ENCODE data around the gene NLRC3. TPM values are rescaled to one million over a fixed set of nuclear protein-coding genes. Genes with fewer than 3 reads are reported as not detected.

Gene NLRC3
- total and polyA plus RNA-seq, 10 donors = 8.6 to 34.0 (median 25.3) TPM

DNA sequence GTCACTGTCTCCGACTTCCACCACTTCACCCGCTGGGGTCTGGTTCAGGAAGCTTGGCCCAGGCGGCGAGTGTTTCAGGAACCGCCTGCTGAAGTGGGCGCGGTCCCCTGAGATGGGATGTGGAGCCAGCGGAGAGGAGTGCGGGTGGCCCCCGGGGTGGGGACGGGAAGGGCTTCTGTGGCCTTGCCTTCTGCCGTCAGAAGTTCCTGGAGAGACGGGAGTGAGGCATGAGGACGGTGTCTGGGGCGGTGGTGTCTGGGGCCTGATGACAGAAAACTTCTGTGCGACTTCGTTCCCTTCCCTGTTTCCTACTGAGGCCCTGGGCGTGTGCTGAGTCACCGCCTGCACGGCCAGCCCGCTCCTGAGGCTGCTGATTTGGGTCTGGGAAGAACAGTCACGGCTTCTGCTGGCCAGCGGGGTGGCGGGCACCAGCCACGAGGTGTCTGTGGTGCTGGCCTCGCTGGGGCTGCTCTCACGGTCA is 12.3 kb upstream of the NLRC3 start:
- intact Hi-C loops (cut with DNase I; ENCODE audit: low total_unique reads) = no loop called here
- TF ChIP-seq, protein P1, sequence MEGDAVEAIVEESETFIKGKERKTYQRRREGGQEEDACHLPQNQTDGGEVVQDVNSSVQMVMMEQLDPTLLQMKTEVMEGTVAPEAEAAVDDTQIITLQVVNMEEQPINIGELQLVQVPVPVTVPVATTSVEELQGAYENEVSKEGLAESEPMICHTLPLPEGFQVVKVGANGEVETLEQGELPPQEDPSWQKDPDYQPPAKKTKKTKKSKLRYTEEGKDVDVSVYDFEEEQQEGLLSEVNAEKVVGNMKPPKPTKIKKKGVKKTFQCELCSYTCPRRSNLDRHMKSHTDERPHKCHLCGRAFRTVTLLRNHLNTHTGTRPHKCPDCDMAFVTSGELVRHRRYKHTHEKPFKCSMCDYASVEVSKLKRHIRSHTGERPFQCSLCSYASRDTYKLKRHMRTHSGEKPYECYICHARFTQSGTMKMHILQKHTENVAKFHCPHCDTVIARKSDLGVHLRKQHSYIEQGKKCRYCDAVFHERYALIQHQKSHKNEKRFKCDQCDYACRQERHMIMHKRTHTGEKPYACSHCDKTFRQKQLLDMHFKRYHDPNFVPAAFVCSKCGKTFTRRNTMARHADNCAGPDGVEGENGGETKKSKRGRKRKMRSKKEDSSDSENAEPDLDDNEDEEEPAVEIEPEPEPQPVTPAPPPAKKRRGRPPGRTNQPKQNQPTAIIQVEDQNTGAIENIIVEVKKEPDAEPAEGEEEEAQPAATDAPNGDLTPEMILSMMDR (IDR thresholded peaks at IDR 0.05 in 8 of 11, conservative IDR thresholded peaks at IDR 0.05 in 3 of 11) = no peak
- TF ChIP-seq POLR2AphosphoS5 (IDR thresholded peaks at IDR 0.05) (no peak), POLR2A (IDR thresholded peaks at IDR 0.05) (no peak)

DNA sequence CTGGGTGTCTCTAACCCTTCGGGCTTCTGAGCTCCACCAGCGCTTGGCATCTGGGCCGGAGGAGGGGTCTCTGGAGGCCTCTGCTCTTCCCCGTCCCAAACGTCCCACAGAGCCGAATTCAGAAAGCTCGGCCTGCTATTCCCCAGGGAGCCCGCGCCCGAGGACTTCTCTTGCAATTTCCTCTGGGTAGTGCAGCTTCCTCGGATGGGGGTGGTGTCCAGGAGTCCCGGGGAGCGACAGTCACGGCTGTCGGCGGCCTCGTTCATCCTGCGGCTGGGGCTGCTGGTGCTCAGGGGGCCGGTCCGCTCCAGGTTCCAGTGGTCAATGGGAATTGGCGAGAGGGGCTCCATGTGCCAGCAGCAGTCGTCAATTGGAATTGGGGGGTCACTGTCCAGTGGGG is 11.8 kb upstream of the NLRC3 start:
- Histone ChIP-seq H3K4me1 (peaks cover 0 to 49% (median 16%) of the 10 kb centered on the region in 6 donors), H3K9me3 (no peaks in the 10 kb centered on the region), H3K27ac (no peak overlapping the region), H3K27me3 (replicated peaks in 1 of 7) (no peaks in the 10 kb centered on the region), H3K36me3 (peaks cover 0 to 76% (median 13%) of the 10 kb centered on the region in 6 donors), H3K4me3 (no peak overlapping the region)
- no peak for DNase-seq
- TF ChIP-seq, protein P1 (IDR thresholded peaks at IDR 0.05 in 8 of 11, conservative IDR thresholded peaks at IDR 0.05 in 3 of 11) = no peak
- TF ChIP-seq POLR2AphosphoS5 (IDR thresholded peaks at IDR 0.05) (no peak), POLR2A (IDR thresholded peaks at IDR 0.05) (no peak)
- intact Hi-C loops (cut with DNase I; ENCODE audit: low total_unique reads) = no loop called here
- 64 to 90% (median 83%) methylated on average over 2 to 22 of the region's 22 CpGs for WGBS, 5 donors

More for the DNA sequence above, 12.3 kb upstream of the NLRC3 start:
- Histone ChIP-seq H3K9me3 (no peaks in the 10 kb centered on the region), H3K27me3 (replicated peaks in 1 of 7) (no peaks in the 10 kb centered on the region), H3K4me1 (peaks cover 0 to 49% (median 16%) of the 10 kb centered on the region in 6 donors), H3K27ac (no peak overlapping the region), H3K36me3 (peaks cover 0 to 76% (median 10%) of the 10 kb centered on the region in 6 donors), H3K4me3 (no peak overlapping the region)
- WGBS, 5 donors = 42 to 70% (median 50%) methylated on average over 17 to 27 of the region's 27 CpGs
- DNase-seq = no peak

DNA sequence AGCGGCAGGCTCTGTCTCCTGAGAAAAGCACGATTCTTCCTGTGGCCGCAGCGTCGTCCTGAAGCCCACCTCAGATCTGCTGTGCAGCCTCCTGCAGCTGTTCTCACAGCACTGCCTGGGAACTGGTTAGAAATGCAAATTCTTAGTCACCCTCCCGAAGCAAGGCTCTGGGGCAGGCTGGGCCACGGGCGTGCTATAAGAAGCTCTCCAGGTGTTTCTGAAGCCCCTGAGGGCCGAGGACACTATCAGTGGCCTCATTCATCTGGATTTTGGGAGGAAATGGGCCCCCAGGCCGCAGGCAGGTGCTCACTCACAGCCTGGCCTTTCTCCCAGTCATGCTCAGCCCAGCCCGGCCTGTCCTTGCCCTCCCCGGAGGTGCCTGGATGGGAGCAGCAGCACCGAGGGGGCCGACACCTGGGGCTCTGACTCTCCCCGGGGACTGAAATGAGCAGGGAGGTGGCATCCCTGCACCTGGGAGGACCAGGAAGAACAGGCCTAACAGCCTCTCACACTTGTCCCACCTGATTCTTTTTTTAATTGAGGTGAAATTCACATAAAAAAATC is 10.4 kb upstream of the NLRC3 start:
- H3K36me3 ChIP-seq = peaks cover 0 to 77% (median 22%) of the 10 kb centered on the region in 6 donors
- peak overlapping the region in 4 of 8 donors; percentile 51 to 69 (median 60) for H3K27ac ChIP-seq
- H3K4me3 ChIP-seq = no peak overlapping the region
- H3K4me1 ChIP-seq = peaks cover 0 to 49% (median 16%) of the 10 kb centered on the region in 6 donors
- no peak for DNase-seq
- no peaks in the 10 kb centered on the region for H3K9me3 ChIP-seq
- H3K27me3 ChIP-seq (replicated peaks in 1 of 7) = no peaks in the 10 kb centered on the region
- intact Hi-C loops (cut with DNase I; ENCODE audit: low total_unique reads) = no loop called here
- 71 to 88% (median 78%) methylated on average over 12 to 15 of the region's 15 CpGs for WGBS, 5 donors
- TF ChIP-seq POLR2A (IDR thresholded peaks at IDR 0.05) = no peak

DNA sequence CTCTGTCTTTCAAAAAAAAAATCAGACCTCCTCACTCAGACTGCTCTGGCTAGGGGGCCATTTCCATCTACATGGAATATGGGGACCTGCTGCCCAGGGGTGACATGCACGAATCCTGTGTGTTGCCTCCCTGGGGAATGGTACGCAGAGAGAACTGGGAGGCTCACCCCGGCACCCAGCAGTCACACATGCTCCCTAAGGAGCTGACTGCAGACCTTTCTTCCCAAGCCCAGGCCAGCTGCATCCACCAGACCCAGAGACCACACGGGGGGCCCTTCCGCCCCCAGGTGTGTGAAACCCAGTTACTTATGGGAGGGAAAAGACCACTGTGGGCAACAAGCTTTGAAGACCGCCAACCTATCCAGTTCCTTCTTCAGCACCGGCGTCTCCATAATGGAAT is 7.2 kb upstream of the NLRC3 start:
- no peaks in the 10 kb centered on the region for H3K9me3 ChIP-seq
- H3K4me3 ChIP-seq = no peak overlapping the region
- TF ChIP-seq, protein P1 (IDR thresholded peaks at IDR 0.05 in 8 of 11, conservative IDR thresholded peaks at IDR 0.05 in 3 of 11) = no peak
- TF ChIP-seq POLR2AphosphoS5 (IDR thresholded peaks at IDR 0.05) (no peak), POLR2A (IDR thresholded peaks at IDR 0.05) (no peak)
- H3K27ac ChIP-seq = no peak overlapping the region
- intact Hi-C loops (cut with DNase I; ENCODE audit: low total_unique reads) = no loop called here
- H3K4me1 ChIP-seq = peaks cover 11 to 45% (median 21%) of the 10 kb centered on the region in 6 donors
- DNase-seq = no peak
- no peaks in the 10 kb centered on the region for H3K27me3 ChIP-seq (replicated peaks in 1 of 7)
- 96 to 99% (median 98%) methylated on average over 8 of the region's 8 CpGs for WGBS, 5 donors
- peaks cover 0 to 62% (median 18%) of the 10 kb centered on the region in 6 donors for H3K36me3 ChIP-seq
